ENCODE data around the gene ENG. TPM values are rescaled to one million over a fixed set of nuclear protein-coding genes. Genes with fewer than 3 reads are reported as not detected.
"Not testable (repeated sequence)": the region's sequence is repeated elsewhere in the genome, so short reads cannot be mapped to it uniquely, and the experiment has no call there.

Gene ENG
- total RNA-seq, 1 experiment from 2014 or later = 12.9 TPM

GRCh38 chr9:127796852-127797370 lies 57.5 kb downstream of the ENG start:
- DNase-seq (ENCODE audit: extremely low read depth, low read depth) = no peak

- DNase-seq (ENCODE audit: extremely low read depth, low read depth) = no peak
Observed at GRCh38 chr9:127796225-127796813, 58.1 kb downstream of the ENG start.

GRCh38 chr9:127794001-127794791 lies 60.3 kb downstream of the ENG start:
- no peak for DNase-seq (ENCODE audit: extremely low read depth, low read depth)

- no peak for DNase-seq (ENCODE audit: extremely low read depth, low read depth)
Observed at GRCh38 chr9:127793093-127793708, 61.3 kb downstream of the ENG start.

- no peak for DNase-seq (ENCODE audit: extremely low read depth, low read depth)
Observed at GRCh38 chr9:127792417-127793031, 61.9 kb downstream of the ENG start.

GRCh38 chr9:127791085-127791484 lies 63.4 kb downstream of the ENG start:
- no peak for DNase-seq (ENCODE audit: extremely low read depth, low read depth)

- DNase-seq (ENCODE audit: extremely low read depth, low read depth) = no peak
Observed at GRCh38 chr9:127790094-127790855, 64.2 kb downstream of the ENG start.

GRCh38 chr9:127789179-127789578 lies 65.3 kb downstream of the ENG start:
- no peak for DNase-seq (ENCODE audit: extremely low read depth, low read depth)

- DNase-seq (ENCODE audit: extremely low read depth, low read depth) = no peak
Observed at GRCh38 chr9:127788337-127789011, 66.0 kb downstream of the ENG start.

GRCh38 chr9:127786773-127787104 lies 67.7 kb downstream of the ENG start:
- DNase-seq (ENCODE audit: extremely low read depth, low read depth) = no peak

GRCh38 chr9:127785933-127786772 lies 68.3 kb downstream of the ENG start, which contains the start of gene CDK9:
Gene CDK9, plus strand, starts transcription at chr9:127786034. Its CDS starts 115 bp downstream, at chr9:127786149.
- peak; percentile 85 for DNase-seq (ENCODE audit: extremely low read depth, low read depth)

- DNase-seq (ENCODE audit: extremely low read depth, low read depth) = peak; percentile 74
Observed at GRCh38 chr9:127785023-127785932, 69.2 kb downstream of the ENG start.

GRCh38 chr9:127783111-127784008 lies 71.1 kb downstream of the ENG start:
- DNase-seq (ENCODE audit: extremely low read depth, low read depth) = no peak

GRCh38 chr9:127781806-127782205 lies 72.7 kb downstream of the ENG start:
- no peak for DNase-seq (ENCODE audit: extremely low read depth, low read depth)

- not testable (repeated sequence) for DNase-seq (ENCODE audit: extremely low read depth, low read depth)
Observed at GRCh38 chr9:127780909-127781308, 73.5 kb downstream of the ENG start.

GRCh38 chr9:127780126-127780885 lies 74.2 kb downstream of the ENG start:
- no peak for DNase-seq (ENCODE audit: extremely low read depth, low read depth)
